HG03139 (cell line): ENCODE measurements around the gene PRKAG2.

Source experiments
- ATAC-seq: cut with Tn5 transposase; IDR thresholded peaks from one replicate; pipeline ENCODE4 v1.9.1; 2021; ENCODE audit not compliant: unreplicated experiment

Gene PRKAG2

DNA sequence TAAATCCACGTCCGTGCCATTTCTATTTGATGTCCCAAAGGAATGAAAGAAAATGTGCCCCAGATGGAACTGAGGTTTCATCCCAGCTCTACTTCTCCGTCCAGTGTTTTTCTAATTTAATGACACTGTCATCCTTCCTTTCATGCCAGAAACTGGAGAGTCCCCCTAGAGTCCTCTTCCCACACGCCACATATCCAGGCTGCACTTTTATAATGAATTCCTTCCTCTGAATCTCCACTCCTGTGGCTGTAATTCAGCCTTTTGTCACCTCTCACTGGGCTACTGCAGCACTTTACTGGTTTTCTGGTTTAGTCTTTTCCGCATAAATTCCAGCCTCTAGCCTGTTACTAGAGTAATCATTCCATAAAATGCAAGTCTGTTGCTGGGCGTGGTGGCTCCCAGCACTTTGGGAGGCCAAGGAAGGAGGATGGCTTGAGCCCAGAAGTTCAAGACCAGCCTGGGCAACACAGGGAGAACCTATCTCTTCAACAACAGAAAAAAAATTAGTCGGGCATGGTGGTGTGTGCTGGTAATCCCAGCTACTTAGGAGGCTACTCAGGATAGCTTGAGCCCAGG lies 214.6 kb downstream of the PRKAG2 start:
- no peak for ATAC-seq

DNA sequence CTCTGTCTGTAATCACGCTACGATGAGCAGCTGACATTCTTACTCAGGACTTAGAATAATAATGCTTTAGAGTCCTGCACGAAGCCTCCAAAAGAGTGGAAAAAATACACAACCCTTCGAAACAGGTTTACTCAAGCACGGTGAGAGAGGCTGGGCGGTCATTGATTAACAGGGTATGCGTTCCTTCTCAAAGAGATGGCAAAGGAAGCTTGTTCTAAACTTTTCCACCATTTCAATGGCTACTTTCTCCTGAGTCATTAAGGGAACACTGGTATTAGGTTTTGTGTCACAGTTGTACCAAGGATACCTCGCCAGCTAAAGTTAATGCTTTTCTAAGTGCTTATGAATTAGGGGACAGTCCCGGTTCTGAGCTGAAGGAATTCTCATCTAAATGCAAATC lies 215.3 kb downstream of the PRKAG2 start:
- no peak for ATAC-seq

DNA sequence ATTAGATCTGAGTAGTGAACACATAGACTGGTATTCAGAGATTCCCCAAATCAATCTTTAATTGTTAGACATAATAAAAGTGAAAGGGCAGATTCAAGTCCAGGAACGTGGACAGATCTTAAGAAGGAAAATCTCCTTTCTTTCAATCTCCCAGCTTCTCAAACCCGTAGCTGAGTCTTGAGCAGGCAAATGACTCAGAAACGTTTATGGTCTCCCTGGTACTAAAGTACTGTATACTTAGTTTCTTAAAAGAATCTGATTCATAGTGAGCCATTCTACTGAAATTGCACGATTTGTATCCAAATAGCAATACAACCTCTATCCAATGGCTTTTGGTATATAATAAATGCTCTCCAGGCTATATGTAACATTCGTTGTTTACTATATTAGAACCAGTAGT lies 216.8 kb downstream of the PRKAG2 start:
- no peak for ATAC-seq

DNA sequence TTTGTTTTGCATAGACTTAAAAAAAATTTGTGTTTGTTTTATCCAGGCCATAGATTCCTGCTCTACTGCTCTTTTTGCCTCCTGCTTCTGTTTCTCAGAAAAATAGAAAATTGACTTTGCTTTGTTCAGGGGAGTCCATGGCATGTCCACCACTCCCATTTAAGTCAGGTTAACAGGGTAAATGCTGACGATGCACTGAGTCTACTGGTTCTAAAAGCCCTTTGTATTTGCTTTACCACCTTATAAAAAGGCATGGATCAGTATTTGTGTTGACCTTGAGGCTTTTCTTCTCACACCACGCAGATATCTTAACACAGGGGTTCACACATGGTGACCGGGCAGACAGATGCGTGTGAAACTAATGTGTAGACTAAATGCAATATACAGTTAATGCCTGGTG lies 217.7 kb downstream of the PRKAG2 start:
- ATAC-seq = no peak

DNA sequence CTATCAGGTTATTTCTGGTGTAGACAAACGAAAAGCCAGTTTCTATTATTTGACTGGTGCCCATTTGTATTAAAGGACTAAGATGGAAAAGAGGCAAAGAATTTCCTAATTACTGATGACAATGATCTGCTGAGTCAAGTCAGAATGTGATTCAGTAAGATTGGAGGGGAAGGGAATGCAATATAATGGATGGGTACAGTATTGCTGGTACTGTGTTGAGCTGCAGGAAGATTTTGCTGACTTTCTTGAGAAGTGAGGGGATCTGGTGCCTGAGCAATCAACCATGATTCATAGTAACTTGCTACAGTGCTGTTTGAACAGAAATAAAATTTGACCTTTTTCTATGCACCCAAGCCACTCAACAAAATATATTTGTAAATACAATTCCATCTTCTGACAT lies 218.1 kb downstream of the PRKAG2 start:
- no peak for ATAC-seq

DNA sequence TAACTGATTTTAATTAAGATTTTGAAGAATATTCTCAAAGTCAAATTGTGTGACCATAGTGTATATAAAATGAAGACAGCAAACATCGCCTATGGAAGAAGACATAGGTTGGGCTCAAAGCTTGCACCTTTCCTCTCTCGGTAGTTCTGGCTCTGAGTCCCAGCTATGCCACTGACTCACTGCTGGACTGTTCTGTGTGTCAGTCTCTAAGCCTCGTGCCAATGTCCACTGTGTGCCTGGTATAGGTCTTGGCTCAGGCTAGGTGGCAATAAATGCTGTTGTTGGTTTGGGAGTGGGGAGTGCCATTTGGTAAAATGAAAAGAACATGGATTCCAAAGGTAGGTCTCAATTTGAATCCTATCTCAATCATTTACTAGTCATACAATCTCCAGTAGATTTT lies 219.7 kb downstream of the PRKAG2 start:
- no peak for ATAC-seq

DNA sequence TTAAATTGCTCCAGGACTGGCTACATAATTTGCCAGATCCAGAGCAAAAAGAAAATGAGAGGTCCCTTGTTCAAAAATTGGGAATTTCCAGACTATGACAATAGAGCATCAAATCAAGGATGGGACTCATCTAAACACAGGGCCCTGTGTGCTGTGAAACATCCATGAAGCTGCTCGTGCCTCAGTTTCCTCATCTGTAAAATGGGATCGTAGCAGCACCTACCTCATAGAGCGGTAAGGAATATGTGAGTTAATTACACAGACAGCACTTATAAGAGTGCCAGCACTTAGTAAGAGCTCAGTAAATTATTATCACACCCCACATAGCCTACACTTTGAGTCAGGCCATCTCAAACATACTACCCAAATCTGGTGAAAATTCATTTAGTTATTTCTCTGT lies 221.4 kb downstream of the PRKAG2 start:
- no peak for ATAC-seq

DNA sequence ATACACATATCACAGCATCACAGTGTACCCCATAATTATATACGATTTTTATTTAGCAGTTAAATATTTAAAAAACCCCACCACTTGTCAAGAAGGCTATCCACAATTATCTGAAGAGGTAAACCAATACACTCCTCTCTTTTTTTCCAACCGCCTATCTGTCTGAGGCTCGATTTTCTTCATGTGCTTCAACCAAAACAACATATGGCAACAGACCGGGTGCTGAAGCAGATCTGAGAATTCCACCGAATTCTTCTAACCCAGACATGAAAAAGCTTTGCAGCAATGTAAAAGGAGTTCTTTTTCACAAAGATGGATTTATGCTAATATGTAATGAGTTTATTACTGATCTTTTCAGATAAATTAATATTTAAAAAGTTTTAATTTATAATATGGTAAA lies 224.8 kb downstream of the PRKAG2 start:
- no peak for ATAC-seq

DNA sequence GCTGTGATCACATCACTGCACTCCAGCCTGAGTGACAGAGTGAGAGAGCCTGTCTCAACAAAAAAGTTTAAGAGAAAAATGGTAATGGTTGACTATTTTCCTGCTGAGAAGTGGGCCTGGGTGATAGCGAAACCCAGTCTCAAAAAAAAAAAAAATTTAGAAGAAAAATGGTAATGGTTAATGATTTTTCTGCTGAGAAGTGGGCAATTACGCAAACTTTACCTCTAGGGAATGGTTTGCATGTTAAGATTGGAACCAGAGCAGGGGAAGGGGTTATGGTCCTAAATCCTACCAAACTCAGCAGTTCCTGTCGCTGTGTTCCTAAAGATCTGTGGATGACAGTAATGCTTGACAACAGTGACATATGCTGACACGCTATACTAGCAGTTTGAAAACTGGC lies 226.8 kb downstream of the PRKAG2 start:
- ATAC-seq = no peak

DNA sequence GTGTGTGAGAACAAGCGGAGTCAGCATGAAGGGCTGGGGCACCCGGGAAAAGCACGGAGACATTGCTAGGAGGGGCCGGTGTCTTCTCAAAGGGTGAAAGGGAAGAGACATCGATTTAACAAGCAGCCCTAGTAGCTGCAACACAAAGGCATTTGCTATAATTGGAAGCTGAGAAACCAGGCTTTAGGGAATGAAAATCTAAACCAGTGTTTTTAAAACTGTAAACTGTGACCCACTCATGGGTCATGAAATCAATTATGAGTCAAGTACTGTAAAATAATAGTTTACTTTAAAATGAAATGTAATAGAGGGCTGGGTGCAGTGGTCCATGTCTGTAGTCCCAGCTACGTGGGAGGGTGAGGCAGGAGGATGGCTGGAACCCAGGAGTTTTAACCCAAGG lies 228.5 kb downstream of the PRKAG2 start:
- no peak for ATAC-seq

DNA sequence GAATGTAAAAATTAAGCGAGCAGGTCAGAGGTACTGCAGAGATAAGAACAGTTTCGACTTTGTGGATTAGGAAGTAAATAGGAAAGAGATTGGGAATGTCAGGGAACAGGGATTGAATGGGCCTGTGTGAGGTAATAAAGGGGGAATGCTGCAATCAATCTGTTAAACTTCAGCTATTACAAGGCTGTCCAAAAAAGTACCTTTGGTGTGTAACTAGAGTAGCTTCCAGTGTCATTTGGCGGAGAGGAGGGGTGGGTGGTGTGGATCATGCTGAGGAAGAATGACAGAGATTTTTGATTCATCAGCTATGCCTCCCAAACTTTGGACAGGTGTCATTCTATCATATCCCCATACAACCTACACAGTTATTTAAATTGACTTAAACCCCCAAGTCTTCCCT lies 229.0 kb downstream of the PRKAG2 start:
- ATAC-seq = no peak

DNA sequence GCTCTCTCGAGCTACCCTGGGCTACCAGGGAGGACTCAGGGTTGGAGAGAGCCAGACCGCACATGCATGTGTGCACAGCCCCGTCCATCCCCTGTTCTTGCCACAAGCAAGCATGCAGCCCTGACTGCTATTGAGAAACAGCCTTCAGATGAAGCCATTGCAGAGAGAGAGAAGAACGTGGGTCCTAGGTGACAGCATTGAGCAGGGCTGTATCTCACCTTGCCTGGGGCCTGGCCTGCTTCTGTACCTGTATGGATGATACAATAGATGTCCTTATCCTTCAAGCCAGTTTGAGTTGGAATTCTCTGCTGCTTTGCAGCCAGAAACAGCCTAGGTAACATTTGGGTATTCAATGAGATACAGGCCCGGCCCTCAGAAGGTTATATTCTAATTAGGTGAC lies 229.9 kb downstream of the PRKAG2 start:
- no peak for ATAC-seq

DNA sequence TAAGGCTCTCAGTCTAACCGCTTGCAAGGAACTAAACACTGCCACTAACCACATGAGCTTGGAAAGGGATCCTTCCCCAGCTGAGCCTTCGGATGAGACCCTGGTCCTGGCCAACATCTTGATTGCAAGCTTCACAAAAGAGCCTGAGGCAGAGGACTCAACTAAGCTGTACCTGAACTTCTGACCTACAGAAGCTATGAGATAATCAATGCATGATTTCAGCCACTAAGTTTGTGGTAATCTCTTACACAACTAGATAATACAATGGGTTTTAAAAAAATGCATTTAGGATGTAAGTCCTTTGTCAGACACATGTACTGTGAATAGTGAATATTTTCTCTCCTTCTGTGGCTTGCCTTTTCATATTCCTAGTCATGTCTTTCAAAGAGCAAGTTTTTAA lies 231.6 kb downstream of the PRKAG2 start:
- no peak for ATAC-seq

DNA sequence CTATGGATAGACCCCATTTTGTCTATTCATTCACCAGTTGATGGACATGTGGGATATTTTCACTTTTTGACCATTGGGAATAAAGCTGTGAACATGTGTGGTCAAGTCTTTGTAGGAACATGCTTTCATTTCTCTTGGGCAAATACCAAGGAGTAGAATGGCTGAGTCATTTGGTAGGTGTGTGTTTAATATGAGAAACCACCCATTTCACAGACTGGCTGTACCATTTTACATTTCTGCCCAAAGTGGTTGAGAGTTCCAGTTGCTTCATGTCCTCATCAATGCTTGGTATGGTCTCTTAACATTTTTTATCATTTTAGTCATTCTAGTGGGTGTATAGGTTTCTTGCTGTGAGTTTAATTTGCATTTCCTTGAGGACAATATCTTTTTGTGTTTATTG lies 232.4 kb downstream of the PRKAG2 start:
- ATAC-seq = no peak

DNA sequence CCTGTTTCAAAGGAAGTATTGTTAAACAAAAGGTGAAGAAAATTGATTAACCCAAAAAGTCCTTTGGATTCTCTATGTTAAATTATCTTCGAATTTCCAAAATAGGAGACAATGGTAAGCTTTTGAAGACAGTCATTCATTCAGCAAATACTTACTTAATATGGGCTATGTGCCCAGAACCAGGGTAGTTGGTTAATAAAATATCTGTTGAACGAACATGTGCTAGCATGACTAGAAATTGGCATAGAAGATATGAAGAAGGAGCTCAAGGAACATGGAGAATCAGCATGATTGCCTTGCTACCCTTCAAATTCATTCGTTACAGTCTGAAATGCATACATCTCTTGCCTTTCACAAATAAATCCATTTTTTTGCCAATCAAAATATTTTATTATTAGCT lies 234.2 kb downstream of the PRKAG2 start:
- no peak for ATAC-seq

DNA sequence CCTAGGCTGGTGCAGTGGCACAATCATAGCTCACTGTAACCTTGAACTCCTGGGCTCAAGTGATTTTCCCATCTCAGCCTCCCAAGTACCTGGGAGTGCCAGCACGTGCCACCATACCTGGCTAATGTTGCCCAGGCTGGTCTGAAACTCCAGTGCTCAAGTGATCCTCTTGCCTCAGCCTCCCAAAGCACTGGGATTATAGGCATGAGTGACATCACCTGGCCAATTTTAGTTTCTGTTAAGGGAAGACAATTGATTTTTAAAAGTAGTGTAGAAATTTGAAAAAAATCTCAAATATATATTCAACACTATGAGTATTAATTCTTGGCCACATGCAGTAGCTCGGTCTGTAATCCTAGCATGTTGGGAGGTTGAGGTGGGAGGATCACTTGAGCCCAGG lies 235.3 kb downstream of the PRKAG2 start:
- ATAC-seq = no peak

DNA sequence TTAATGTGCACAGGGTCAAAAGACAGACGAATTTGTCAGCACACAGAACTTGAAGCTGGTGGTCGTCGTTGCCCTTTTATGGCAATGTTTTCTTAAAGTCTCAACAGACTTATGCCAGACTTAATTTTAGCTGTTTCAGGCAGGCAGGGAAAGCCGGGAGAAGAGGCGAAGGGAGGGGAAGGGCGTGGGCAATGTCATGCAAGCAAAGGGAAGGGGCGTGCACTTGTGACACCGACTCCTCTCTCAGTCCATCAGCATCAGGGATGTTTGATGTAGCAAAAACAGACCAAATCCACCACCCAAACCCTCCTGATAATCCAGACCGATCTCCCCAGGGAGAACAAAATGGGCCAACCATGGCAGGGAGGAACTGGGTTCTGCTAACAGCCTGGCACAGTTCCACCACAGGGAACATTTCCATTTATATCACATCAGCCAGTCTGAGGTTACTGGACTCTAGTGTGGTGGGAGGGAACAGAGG lies 239.1 kb downstream of the PRKAG2 start:
- no peak for ATAC-seq

DNA sequence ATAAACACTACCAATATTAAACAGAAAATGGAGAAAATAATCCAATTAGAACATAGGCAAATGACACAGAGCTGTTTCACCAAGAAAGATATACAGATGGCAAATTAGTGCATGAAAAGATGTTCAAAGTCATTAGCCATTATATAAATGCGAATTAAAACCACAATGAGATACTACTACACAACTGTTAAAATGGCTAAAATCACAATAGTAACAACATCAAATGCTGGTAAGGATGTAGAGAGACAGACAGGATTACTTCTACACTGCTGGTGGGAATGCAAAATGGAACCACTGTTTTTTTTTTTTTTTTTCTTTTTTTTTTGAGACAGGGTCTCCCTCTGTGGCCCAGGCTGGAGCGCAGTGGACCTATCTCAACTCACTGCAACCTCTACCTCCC lies 242.3 kb downstream of the PRKAG2 start:
- no peak for ATAC-seq

DNA sequence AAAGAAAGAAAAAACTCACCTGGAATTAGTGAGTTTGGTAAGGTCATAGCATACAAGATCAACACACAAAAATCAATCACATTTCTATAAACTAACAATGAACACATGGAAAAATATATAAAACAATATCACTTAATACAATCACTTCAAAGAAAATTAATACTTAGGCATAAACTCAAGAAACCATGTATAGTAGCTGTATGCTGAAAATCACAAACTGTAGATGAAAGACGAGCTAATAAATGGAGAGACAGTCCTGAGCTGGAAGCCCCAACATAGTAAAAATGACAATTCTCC lies 243.5 kb downstream of the PRKAG2 start:
- ATAC-seq = no peak

DNA sequence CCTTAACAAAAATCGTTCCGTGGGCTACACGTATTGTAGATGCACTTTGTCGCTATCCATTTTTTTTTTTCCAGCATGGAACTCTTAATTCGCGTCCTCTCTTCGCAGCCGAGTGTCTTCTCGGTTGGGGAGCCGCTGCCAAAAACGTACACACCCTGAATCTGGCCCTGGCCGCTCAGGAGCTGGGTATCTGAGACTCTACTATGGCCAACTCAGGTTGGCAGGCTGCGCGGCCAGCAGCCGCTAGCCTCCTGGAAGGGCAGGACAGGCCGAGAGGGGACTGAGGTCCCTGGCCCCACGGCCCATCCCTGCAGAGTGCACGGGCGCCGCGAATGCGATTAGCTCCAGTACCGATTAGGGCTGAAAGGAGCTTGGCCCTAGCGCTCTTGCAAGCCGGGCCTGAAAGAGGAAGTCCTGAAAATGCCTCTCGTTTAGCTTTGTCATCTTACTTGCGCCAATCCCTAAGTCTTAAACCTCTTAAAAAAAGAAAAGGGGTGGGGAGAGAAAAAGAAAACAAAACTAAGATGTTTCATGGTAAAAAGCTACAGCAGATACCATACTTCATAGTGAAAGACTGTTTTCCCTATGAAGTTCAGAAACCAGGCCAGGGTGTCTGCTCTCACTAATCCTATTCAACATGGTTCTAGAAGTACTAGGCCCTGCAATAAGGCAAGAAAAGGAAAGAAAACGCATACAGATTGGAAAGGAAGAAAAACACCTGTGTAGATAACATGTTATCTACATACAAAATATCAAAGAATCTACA lies 244.0 kb downstream of the PRKAG2 start:
- peak; percentile 53 for ATAC-seq

DNA sequence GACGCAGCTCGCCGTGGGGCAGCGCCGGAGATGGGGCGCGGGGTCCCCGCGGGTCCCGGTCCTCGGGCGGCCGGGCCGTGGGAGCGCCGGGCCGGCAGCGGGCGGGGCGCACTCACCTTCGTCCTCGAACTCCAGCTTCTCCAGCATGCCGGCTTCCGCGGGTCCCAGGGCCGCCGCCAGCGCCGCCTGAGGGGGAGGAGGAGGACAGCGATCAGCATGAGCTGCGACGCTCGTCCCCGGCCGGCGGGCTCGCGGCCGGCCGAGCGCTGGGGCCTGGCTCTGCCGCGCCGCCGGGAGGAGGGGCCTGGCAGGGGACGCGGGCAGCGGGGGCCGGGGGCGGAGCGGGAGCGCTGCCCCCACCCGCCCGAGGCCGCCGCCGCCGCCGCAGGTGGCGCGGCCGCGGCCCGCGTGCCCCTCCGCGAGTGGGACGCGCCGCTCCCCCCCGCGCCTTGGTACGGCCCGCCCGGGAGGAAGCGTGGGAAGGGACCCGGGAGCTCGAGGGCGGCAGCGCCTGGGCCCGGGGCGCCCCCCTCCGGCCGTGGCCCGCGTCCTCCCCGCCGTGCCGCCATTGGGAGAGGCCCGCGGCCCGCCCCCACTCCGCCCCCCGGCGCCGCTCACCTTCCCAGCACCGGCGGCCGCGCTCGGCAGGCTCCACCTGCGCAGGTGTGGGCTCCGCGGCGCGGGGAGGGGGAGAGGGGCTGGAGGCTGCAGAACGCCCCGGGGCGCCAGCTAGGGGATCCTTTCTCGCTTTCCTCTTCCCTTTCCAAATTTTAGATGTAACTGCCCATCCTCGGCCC lies 244.8 kb downstream of the PRKAG2 start:
- peak; percentile 65 for ATAC-seq

DNA sequence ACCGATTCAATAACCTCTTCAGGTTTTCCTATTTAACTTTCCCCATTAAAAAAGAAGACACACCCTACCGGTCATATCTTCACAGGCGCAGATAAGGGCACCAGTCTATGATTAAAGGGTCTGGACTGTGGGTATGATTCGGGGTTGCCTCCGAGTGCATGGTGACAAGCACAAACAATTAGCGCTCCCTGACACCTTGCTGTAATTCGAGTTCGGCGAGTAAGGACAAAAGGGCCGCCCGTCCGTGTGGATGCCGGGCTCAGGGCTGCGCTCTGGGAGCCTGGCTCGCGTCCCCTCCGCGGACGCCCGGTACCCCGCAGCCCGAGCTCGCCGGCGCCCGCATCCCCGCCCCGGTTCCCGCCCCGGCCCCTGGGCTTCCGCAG lies 245.4 kb downstream of the PRKAG2 start:
- ATAC-seq = peak; percentile 15
